ENCODE results near the gene CACNG4.

Gene CACNG4

DNA sequence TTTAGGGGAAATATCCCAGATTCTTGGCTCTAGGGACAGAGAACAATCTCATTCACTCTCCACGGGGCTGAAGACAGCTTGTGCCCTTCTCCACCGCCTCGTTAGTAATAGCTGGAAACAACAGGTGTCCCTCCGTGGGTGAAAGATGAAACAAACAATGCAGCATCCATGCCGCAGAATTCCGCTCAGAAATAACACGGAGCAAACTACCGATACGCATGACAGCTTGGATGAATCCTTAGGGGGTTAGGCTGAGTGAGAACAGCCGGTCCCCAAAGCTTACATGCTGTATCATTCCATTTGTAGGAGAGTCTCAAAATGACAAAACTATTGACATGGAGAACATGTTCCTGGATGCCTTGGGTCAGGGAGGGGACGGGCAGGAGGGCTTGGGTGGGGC lies 50.5 kb downstream of the CACNG4 start:
- in situ Hi-C loops (cut with HindIII; ENCODE audit: low sequenced_read_pairs), result no loop called here

DNA sequence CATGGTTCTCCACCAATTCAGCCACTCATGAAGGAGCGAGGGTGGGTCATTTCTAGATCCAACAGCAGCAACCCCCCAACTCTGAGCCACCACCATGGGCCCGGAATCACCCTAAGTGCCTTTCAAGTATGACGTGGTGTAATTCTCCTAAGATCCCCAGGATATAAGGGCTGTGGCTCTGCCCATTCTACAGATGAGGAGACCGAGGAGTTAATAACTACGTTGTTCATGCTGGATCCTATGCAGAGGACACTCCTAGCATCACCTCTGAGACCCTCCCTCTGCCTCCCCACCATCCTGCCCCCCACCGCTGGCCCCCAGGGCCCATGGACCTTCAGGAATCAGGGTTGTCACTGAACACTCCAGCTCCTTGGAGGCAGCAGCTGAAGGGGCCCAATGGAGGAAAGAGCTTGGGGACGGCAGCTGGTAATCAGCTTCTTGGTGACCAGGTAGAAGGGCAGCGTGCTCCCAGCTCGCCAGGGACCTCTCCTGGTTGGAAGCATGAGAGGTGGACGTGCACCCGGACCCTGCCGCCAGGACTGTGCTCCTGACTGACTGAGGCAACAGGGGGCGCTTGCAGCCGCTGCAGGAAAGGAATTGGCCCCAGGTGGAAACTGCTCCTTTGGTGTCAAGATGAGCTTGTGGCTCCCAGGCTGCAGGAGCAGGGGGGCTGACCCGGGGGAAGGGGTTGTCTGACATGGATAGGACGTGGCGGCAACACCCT lies 51.7 kb downstream of the CACNG4 start:
- in situ Hi-C loops (cut with HindIII; ENCODE audit: low sequenced_read_pairs), result no loop called here

DNA sequence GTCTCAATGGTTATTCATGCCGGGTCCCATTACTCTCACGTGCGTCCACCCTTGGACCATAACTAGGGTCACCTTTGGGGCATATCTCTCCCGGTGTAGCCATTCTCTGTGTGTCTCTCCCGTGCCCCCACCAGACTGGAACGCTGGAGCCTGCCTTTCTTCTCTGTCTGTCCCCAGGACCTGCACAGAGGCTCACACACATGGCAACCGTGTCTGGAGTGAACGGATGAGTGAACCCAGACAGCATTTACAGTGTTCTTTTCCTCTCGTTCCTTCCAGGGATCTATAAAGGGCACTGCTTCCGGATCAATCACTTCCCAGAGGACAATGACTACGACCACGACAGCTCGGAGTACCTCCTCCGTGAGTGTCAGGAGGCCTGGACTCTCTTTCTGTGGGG lies 53.4 kb downstream of the CACNG4 start:
- in situ Hi-C loops (cut with HindIII; ENCODE audit: low sequenced_read_pairs), result no loop called here

DNA sequence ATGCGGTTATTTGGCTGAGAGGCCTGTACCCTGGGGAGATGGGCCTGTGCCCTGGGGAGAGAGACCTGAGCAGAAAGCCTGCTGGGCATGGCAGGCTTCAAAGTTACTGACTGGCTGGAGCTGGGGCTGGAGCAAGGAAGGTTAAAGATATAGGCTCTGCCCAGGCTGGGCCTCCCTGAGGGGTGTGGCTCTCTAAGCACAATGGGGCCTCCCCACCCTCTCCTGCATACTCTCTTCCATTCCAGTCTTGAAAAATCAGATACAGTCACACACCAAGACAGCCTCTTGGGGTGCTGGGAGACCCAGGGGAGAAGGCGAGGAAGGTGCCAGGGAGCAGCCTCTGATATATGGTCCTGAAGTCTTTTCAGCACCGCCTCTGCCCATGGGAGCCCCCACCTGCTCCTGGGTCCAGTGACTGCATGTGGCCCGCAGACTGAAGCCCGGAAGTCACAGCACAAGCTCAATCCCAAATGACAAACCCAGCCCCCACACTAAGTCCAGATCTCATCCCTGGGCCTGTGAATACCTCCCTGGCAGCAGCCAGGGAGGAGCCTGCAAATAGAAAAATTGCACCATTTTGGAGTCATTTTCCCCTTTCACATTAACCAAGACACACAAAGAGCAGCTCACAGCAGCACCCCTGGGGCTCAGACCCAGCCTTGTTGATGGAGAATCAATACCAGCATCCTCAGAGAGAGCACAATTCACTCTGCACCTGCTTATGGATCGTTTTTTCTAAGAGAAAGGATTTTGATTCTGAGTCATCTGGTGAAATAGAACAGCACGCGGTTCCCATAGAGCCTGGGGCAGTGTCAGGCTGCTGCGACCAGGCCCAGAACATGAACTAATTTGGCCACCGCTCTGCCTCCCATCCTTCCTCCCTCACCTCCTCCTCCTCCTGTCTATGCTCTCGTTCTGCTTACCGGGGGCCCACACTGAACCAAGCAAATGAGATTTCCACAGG lies 54.2 kb downstream of the CACNG4 start:
- in situ Hi-C loops (cut with HindIII; ENCODE audit: low sequenced_read_pairs), result no loop called here

DNA sequence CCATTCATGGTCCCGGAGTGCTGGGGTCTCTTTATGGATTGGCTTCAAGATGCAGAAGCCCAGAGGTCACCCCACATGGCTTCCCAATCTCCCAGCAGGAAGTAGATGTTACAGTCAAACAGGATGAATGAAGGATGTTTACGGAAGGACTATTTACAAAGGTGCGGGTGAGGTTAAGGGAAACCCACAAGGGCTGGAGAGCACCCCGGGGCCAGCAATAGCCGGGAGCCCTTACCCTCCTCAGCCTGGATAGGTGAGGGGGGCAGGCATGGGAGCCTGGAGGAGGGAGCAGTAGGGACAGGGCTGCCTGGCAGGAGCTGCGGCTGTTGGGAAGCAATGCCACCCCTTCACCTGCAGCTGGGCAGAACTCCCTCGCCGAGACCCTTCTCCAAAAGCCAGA lies 55.3 kb downstream of the CACNG4 start:
- in situ Hi-C loops (cut with HindIII; ENCODE audit: low sequenced_read_pairs), result no loop called here

DNA sequence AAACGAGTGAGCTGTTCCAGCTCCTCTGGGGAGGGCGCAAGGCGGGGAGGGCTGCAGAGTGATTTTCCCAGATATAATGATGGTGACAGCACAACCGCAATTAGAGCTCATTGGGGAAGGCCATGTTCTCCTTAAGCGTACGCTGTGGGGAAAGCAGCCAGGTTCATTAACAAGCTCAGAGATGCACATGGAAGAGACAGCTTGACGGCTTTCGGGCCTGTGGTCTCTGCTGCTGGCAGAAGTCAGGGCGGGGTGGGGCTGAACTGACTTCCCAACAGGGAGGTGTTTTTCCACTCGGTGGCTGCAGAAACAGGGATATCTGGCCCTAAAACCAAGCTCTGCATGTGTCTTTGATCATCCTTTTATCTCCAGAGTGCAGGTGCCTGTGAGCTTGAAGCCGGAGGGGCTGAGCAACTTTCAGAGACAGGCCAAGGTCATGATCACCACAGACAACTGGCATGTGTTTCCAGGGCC lies 55.8 kb downstream of the CACNG4 start:
- in situ Hi-C loops (cut with HindIII; ENCODE audit: low sequenced_read_pairs), result no loop called here

DNA sequence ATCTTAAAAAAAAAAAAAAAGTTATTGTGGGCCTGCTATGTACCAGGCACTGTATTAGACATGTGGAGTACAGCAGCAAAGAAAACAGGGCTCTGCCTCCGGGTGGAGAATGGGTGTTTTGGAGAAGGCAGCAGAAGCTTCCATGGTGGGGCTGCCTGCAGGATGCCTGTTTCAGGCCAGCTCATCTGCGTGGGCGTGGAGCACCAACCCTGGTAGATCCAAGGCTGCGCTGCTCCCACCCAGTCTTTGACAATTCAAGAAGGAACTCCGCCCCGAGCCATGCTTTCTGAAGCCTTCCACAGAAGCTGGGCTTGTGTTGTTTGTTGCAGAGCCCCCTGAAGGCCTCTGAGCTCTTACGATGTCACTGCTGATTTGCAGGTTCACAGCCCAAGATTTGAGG lies 56.7 kb downstream of the CACNG4 start:
- in situ Hi-C loops (cut with HindIII; ENCODE audit: low sequenced_read_pairs), result no loop called here

DNA sequence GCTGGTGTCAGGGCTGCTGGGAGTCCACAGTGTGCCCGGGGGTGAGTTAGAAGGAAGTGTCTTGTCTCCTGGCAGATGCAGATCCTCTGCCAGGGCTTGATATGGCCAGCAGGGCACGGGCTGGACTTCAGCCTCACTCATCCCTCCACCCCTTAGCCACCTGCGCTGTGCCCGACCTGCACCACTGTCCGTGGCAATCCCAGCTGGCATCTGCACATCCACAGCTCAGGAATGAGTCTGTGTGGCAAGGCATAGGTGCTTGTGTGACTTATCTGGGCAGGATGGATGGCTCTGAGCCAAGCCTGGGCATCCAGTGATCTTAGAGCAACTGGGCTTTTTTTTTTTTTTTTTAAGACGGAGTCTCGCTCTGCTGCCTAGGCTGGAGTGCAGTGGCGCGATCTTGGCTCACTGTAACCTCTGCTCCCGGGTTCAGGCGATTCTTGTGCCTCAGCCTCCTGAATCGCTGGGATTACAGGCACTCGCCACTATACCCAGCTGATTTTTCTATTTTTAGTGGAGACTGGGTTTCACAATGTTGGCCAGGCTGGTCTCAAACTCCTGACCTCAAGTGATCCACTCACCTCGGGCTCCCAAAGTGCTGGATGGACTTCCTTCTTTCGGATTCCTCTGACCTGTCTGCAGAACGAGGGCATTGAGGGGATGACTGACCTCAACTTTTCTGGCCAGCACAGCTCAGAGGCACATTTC lies 57.4 kb downstream of the CACNG4 start:
- in situ Hi-C loops (cut with HindIII; ENCODE audit: low sequenced_read_pairs), result no loop called here

DNA sequence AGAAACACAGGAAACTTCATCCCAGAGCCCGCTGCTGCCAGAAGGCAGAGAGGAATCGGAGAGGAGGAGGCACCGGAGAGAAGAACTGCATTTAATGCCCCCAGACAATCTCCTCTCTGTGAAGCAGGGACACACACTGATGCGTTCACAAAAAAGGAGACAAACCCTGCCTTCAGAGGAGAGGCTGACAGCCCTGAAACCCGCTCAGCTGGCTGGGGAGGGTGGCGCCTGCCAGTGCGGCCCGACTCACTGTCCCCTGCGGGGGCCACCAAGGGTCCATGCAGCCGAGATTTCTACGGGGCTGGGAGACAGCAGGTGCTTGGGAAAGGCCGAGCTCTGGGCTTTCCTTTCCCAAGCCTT lies 57.9 kb downstream of the CACNG4 start:
- in situ Hi-C loops (cut with HindIII; ENCODE audit: low sequenced_read_pairs), result no loop called here

DNA sequence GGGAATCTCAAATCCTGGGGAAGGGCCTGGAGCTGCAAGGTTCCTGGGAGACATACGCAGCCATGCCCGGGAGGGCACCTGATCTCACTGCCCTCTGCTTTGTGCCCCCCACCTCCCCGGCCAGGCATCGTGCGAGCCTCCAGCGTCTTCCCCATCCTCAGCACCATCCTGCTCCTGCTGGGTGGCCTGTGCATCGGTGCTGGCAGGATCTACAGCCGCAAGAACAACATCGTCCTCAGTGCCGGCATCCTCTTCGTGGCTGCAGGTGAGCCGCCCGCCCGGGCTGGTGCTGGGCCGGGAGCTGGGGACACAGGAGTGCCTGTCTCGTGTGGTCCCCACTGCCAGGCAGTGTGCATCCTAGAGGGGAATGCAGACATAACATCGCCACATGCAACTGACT lies 60.2 kb downstream of the CACNG4 start:
- in situ Hi-C loops (cut with HindIII; ENCODE audit: low sequenced_read_pairs), result no loop called here

DNA sequence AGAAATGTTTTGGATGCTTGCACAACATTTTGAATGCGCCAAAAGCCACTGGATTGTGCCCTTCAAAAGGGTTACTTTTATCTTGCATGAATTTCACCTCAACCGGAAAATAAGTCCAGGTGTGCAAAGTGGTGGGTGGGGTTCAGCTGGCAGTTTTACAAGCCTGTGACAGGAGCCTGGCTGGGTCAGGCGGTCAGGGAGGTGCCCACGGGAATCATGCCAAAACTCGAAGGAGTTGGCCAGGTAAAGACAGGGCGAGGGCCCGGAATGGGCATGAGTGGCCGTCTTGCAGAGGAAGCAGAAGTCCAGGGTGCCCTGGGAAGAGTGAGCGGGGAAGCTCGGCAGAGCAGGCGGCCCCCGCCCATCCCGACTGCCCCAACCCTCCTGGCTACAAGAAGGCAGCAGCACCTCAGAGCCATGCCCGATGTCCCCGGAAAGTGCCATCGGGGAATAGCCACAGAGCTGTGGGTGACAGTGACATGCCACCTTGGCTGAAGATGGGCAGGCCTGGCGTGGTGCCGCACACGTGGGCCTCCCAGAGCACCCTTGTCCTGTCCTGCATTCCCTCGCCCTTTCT lies 60.8 kb downstream of the CACNG4 start:
- in situ Hi-C loops (cut with HindIII; ENCODE audit: low sequenced_read_pairs), result no loop called here

DNA sequence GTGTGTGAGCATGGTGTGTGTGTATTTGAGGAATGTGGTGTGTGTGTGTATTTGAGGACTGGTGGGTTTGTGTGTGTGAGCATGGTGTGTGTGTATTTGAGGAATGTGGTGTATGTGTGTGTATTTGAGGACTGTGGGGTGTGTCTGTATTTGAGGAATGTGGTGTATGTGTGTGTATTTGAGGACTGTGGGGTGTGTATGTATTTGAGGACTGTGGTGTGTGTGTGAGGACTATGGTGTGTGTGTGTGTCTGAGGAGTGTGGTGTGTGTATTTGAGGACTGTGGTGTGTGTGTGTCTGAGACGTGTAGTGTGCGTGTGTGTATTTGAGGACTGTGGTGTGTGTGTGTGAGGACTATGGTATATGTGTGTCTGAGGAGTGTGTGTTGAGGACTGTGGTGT lies 61.8 kb downstream of the CACNG4 start:
- in situ Hi-C loops (cut with HindIII; ENCODE audit: low sequenced_read_pairs), result no loop called here

DNA sequence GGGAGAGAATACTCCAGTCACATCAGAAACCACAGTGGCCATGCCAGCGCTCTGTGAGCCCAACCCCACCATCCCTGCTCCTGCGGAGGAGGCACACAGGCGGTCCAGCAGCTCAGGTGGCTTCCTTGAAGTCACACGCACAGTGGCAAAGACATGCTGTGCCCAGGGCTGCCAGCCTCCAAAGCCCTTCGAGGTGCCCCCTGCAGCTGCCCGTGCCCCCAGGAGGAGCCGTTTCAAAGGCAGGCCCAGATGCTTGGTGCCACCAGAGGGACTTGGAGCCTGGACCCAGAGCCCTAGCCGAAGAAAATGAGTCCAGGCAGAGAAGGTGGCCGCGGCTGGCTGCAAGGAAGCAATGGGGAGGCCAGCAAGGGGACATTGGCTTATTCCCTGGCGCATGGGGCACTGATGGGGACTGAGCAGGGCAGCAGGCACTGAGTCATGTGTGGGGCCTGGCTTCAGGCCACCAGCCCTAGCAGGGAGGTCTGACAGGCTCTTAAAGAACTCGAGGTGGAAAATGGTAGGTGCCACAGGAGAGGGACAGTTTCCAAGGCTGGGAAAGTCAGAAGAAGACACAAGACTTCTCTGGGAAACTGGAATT lies 62.6 kb downstream of the CACNG4 start:
- in situ Hi-C loops (cut with HindIII; ENCODE audit: low sequenced_read_pairs), result no loop called here

DNA sequence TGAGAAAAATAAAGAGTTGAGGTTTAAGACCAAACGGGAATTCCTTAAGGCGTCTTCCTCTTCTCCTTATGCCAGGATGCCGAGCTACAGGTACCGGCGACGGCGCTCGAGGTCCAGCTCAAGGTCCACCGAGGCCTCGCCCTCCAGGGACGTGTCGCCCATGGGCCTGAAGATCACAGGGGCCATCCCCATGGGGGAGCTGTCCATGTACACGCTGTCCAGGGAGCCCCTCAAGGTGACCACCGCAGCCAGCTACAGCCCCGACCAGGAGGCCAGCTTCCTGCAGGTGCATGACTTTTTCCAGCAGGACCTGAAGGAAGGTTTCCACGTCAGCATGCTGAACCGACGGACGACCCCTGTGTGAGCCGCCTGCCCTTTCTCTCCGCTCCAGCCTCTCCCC lies 66.1 kb downstream of the CACNG4 start:
- in situ Hi-C loops (cut with HindIII; ENCODE audit: low sequenced_read_pairs), result no loop called here

DNA sequence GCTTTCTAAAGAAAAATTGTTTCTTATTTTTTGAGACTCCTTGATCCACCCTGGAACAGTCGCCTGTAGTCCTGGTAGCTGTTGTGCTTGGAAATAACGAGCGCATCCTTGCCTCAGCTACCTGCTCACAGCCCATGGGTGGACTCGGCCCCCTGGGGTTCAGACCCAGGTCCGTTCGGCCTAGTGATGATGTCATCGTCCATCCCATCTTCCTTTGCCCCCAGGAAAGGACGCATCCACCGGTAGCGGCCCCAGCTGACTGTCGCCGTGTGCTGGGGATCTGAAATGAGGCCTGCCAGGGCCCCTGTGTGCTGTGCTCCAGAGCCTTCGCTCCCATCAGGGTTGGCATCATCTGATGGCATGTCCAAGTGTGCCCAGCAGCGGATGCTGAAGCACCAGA lies 67.9 kb downstream of the CACNG4 start:
- in situ Hi-C loops (cut with HindIII; ENCODE audit: low sequenced_read_pairs), result no loop called here

DNA sequence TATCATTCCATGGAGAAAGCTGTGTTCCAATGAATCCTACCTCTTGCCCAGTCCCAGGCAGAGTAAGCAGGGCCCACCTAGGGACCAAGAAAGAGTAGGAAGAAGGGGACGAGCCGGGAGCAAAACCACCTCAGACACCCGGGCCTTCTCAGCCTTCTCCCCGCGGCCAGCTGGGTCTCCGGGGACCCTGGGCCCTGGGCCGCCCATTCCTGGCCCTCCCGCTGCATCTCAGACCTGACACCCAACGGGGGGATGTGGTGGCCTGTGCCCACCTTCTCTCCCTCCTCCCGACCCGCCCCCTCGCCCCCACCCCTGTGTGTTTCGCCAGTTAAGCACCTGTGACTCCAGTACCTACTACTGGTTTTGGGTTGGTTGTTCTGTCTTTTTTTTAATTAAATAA lies 68.5 kb downstream of the CACNG4 start:
- in situ Hi-C loops (cut with HindIII; ENCODE audit: low sequenced_read_pairs), result no loop called here

DNA sequence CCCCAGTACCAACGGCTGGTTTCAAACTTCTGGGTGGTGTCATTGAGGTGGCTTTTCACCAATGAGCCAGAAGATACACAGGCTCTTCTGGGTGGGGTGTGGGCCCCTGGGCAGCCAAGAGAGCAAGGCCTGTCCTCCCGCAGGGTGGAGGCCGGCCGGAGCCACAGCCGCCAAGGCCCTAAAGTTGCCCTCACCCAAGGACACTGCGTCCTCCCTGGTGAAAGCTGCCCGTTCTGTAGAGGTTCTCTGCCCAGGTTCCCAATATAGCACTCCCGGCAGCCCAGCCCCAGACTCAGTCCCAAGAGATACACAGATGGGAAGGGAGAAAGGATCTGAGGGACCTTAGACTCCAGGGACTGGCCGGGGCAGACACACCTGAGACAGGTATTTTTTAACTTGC lies 69.1 kb downstream of the CACNG4 start:
- in situ Hi-C loops (cut with HindIII; ENCODE audit: low sequenced_read_pairs), result no loop called here

DNA sequence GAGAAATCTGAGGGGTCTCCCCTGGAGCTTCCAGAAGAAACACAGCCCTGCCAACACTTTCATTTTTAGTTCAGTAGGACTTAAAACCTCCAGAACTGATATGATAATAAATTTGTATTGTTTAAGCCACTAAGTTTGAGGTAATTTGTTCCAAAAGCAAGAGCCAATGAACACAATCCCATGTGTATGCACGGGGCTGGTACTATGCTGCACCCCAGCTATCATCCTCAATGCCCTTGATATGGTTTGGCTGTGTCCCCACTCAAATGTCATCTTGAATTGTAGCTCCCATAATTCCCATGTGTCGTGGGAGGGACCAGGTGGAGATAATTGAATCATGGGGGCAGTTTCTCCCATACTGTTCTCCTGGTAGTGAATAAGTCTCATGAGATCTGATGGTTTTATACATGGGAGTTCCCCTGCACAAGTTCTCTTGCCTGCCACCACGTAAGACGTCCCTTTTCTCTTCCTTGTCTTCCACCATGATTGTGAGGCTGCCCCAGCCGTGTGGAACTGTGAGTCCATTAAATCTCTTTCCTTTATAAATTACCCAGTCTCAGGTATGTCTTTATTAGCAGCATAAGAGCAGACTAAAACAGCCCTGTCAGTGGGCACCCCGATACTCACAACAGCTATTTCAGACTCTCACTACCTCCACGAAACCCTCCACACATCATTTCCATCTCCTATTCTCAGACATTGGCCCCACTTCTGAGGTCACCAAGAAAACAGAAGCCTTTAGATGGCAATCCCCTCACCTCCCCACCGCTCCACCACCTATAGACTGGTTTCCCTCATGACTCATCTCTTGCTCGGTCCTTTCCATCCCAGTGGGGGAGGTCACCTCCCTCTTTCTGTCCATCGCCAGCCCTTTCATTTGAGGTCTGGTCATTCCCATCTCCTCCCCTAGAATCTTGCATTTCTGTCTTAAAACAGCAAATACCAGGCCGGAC lies 70.9 kb downstream of the CACNG4 start:
- in situ Hi-C loops (cut with HindIII; ENCODE audit: low sequenced_read_pairs), result no loop called here

DNA sequence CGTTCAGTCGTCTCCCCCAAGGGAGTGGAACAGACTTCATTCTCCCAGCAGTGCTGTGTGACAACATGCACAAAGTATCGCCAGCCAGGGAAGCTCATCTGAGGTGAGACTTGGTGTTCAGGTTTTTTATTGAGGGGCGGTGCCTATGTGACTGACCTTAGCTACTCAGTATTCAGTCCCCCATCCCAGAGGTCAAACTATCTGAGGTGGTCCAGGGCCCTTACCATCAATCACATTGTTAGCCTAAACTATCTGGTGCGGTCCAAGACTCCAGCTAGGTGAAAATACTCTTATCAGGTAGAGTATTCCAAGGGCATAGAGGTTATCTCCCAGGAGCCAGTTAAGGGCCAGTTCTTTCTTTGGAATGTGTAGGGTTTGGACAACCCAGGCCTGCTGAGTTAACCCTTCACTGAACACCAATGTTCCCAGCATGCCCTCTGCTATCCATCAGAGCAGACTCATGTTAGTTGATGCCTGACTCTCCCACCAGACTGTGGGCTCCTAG lies 74.4 kb downstream of the CACNG4 start:
- in situ Hi-C loops (cut with HindIII; ENCODE audit: low sequenced_read_pairs), result no loop called here
